ENCODE data around the gene UNC13B. TPM values are rescaled to one million over a fixed set of nuclear protein-coding genes. Genes with fewer than 3 reads are reported as not detected.

UNC13B gene
- total and polyA plus RNA-seq, 2 of the 13 experiments (the other 11 are each of a cell fraction or from before 2014, with no cell fraction given) = 14.0 to 18.3 TPM

- TF ChIP-seq IRX3 (CRISPR knock-in tag; IDR thresholded peaks at IDR 0.05; ENCODE audit: borderline replicate concordance, low read depth) (no peak), PAX8 (CRISPR knock-in tag; IDR thresholded peaks at IDR 0.05; ENCODE audit: borderline replicate concordance) (0 out of 2 replicates have a peak, but pooled peaks have one; percentile 9), ZNF841 (CRISPR knock-in tag; IDR thresholded peaks at IDR 0.05; ENCODE audit: borderline replicate concordance) (no peak), ZHX2 (IDR thresholded peaks at IDR 0.05; ENCODE audit: low read depth) (no peak), ZHX2 (CRISPR knock-in tag; IDR thresholded peaks at IDR 0.05; ENCODE audit: borderline replicate concordance) (no peak), ZNF564 (CRISPR knock-in tag; IDR thresholded peaks at IDR 0.05) (no peak), SPEN (CRISPR knock-in tag; IDR thresholded peaks at IDR 0.05; ENCODE audit: low read depth) (0 out of 2 replicates have a peak, but pooled peaks have one; percentile 32), ZNF772 (CRISPR knock-in tag; IDR thresholded peaks at IDR 0.05) (peak; percentile 32; the same call in 1 of the 2 replicates), ESRRA (CRISPR knock-in tag; IDR thresholded peaks at IDR 0.05; ENCODE audit: low read depth) (peak; percentile 15; the same call in 1 of the 2 replicates), ZNF441 (CRISPR knock-in tag; IDR thresholded peaks at IDR 0.05; ENCODE audit: borderline replicate concordance) (peak; percentile 75; the same call in 1 of the 2 replicates), PHF5A (CRISPR knock-in tag; IDR thresholded peaks at IDR 0.05; ENCODE audit: low read depth, unreplicated experiment) (no peak), ZFX (CRISPR knock-in tag; IDR thresholded peaks at IDR 0.05; ENCODE audit: low read depth) (0 out of 2 replicates have a peak, but pooled peaks have one; percentile 14), NR1H2 (CRISPR knock-in tag; IDR thresholded peaks at IDR 0.05; ENCODE audit: borderline replicate concordance, low read depth) (no peak), SP5 (CRISPR knock-in tag; IDR thresholded peaks at IDR 0.05; ENCODE audit: borderline replicate concordance, low read depth) (peak; percentile 79), ZNF18 (CRISPR knock-in tag; IDR thresholded peaks at IDR 0.05; ENCODE audit: insufficient replicate concordance) (peak; percentile 43), HDAC2 (CRISPR knock-in tag; IDR thresholded peaks at IDR 0.05) (peak; percentile 31; the same call in 1 of the 2 replicates), ZSCAN25 (CRISPR knock-in tag; IDR thresholded peaks at IDR 0.05) (no peak), ZNF782 (CRISPR knock-in tag; IDR thresholded peaks at IDR 0.05; ENCODE audit: borderline replicate concordance) (no peak), HIC2 (CRISPR knock-in tag; IDR thresholded peaks at IDR 0.05; ENCODE audit: low read depth) (0 out of 2 replicates have a peak, but pooled peaks have one; percentile 18), DMAP1 (CRISPR knock-in tag; IDR thresholded peaks at IDR 0.05) (no peak)
Observed at GRCh38 chr9:35115680-35116538, 45.9 kb upstream of the UNC13B start, which contains the start of gene ATOSB (continued).
